ENCODE results near the gene LAMA1.

DNA sequence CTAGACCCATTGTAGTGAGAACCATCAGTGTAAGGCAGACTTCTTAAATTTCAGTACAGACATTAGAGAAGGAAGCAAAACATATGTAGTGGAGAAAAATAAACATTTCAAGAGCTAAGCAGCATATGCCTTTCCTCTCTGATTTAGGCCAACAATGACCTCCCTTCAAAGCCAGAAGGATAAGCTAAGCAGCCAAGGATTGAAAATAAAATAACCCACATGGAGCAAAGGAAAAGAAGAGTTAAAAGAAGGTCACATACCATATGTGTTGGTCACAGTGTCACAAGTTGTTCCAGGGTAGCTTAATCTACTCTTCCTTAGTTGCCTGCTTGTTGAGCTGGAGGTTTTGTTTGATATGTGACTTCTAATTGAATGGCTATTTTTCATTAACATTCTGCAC, 15.6 kb upstream of the LAMA1 start:
- no peak for TF ChIP-seq EP300 (IDR thresholded peaks at IDR 0.05)
- TF ChIP-seq, protein P1, sequence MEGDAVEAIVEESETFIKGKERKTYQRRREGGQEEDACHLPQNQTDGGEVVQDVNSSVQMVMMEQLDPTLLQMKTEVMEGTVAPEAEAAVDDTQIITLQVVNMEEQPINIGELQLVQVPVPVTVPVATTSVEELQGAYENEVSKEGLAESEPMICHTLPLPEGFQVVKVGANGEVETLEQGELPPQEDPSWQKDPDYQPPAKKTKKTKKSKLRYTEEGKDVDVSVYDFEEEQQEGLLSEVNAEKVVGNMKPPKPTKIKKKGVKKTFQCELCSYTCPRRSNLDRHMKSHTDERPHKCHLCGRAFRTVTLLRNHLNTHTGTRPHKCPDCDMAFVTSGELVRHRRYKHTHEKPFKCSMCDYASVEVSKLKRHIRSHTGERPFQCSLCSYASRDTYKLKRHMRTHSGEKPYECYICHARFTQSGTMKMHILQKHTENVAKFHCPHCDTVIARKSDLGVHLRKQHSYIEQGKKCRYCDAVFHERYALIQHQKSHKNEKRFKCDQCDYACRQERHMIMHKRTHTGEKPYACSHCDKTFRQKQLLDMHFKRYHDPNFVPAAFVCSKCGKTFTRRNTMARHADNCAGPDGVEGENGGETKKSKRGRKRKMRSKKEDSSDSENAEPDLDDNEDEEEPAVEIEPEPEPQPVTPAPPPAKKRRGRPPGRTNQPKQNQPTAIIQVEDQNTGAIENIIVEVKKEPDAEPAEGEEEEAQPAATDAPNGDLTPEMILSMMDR (IDR thresholded peaks at IDR 0.05), result no peak
- no peak for TF ChIP-seq POLR2AphosphoS5 (IDR thresholded peaks at IDR 0.05)
